Body of pancreas (tissue), 4 donors: Measurements from ENCODE around the gene F12.

Experiments
- CTCF ChIP-seq, 7 experiments: fragments of 450-650 bp in 4 of 7; fragments of 200-600 bp in 3 of 7; sonication (generic) in 3 of 7; IDR thresholded peaks; one replicate each; pipeline ENCODE4 v1.5.1; 2016 to 2019; ENCODE audit warnings: antibody characterized with exemption in 7 of 7
- POLR2A ChIP-seq, 3 donors: fragments of 450-650 bp; IDR thresholded peaks; one replicate each; pipeline ENCODE4 v1.6.1; 2016; ENCODE audit warnings: antibody characterized with exemption in 3 of 3, mild to moderate bottlenecking in 2 of 3

DNA sequence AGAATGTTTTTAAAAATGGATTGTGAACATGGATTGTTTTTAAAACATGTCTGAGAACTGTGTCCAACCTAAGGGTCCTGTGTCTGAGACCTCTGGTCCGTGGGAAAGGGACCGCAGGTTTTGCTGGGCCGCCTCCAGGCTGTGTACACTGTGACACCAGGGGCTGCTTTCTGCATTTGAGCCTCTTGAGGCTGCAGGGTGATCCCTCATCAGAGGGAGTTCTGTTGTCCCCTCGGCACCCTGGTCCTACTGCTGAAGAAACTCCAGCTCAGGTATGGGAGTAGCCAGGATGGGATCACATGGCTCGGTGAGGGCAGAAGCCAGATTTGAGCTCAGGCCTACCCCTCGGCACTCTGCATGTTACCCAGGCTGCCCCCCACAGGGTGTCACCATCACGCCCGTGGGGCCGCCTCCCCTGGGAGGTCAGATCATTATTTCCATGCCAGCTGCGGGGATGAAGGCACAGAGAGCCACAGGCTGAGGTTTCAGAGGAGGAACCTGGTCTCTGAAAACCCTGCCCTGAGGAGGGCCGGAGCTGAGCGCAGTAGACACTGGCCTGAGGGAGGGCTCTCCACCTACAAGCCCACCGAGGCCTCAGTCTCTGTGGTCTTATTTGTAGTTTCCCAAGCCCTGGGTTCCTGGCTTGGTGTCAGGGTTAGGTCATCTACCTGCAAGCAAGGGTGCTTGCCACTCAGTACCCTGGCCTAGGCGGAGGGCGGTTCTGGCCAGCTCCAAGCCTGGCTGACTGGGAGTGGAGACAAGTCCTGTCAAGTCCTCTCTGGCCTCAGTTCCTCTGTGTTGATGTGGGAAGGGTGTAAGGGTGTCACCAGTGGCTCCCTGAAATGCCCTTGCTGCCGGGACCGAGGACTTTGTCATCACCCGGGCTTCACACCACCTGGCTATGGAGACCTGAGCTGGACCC is 40.0 kb upstream of the F12 start:
- TF ChIP-seq CTCF (IDR thresholded peaks at IDR 0.05) (no peak), POLR2A (IDR thresholded peaks at IDR 0.05) (no peak)
